Suppressor macrophage treated with lipopolysaccharide for 4 hours (primary cell): Measurements from ENCODE around the gene TPSAB1.
"Not testable (repeated sequence)": the region's sequence is repeated elsewhere in the genome, so short reads cannot be mapped to it uniquely, and the experiment has no call there.

Experiments
- DNase-seq: peaks from one replicate; pipeline ENCODE4 v3.0.0-alpha.2; 2020

Gene TPSAB1

DNA sequence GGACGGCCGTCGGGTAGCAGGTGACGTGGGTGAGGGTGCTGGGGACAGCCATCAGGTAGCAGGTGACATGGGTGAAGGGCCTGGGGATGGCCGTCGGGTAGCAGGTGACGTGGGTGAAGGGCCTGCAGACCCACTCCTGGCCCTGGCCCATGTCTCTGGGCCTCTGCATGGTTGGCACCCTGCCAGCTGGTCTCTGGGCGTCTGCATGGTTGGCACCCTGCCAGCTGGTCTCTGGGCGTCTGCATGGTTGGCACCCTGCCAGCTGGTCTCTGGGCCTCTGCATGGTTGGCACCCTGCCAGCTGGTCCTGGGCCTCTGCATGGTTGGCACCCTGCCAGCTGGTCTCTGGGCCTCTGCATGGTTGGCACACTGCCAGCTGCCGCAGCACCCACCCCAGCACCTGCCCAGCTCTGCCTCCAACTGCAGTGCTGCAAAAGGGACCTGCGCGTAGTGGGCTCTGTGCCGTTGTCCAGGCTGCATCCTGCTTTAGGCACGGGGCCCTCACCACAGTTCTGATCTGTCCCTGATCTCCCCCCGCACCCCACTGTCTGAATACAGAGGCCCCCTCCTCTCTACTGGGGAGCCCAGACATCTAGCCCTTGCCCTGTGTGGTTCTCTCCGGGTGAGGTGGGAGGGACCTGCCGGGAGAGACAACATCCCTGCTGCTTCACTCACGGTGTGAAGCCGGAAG lies 31.4 kb downstream of the TPSAB1 start:
- not testable (repeated sequence) for DNase-seq

DNA sequence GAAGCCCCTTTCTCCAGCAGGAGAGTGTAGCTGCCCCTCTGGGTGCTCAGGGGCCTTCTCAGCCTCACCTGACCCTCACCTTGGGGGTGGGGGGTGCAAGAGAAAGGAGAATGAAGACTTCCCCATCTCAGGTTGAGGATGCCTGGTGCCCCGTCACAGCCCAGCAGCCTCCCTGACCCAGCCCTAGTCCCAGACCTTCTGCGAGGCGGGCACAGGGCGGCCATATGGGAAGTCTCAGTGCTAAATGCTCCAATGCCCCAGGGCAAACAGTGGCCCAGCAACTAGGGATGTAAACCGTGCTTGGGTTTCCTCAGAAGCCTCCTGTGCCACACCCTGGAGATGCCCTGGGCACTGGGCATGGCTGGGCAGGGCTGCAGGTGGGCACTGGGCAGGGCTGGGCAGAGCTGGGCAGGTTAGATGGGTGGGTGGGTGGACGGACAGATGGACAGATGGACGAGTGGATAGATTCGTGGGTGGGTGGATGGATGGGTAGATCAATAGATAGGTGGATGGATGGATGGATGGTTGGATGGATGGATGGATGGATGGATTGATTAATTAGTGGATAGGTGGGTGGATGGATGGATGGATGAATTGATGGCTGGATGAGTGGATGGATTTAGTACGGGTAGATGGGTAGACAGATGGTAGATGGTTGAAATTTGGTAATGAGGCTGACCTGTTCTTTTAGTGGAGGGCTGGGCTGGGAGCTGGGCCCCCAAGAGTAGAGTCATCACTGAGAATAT lies 32.1 kb downstream of the TPSAB1 start:
- DNase-seq, result no peak

DNA sequence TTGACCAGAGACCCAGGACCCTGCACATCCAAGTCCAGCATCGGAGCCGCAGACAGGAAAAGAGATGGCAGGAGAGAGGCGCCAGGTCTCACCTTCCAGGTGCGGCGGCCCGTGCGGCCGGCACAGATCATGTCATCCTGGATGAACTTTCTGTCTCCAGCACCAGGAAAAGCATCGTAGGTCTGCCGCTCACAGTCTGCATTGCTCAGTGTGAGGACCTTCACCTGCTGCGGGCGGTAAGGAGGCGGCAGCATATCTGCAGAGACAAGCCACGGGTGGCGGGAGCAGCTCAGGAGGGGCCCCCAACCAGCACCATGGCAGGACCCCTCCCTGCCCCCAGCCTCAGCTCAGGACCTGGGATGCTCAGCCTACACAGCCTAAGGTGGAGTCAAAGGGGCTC lies 33.3 kb downstream of the TPSAB1 start:
- no peak for DNase-seq

DNA sequence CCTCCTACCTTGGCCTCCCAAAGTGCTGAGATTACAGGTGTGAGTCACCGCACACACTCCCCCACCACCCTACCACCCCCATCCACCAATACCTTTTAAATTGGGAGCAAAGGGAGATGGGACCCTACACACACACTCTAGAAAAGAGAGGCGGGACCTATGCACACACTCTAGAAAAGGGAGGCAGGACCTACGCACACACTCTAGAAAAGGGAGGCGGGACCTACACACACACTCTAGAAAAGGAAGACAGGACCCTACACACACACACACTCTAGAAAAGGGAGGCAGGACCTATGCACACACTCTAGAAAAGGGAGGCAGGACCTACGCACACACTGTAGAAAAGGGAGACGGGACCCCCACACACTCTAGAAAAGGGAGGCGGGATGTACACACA lies 34.3 kb downstream of the TPSAB1 start:
- no peak for DNase-seq

DNA sequence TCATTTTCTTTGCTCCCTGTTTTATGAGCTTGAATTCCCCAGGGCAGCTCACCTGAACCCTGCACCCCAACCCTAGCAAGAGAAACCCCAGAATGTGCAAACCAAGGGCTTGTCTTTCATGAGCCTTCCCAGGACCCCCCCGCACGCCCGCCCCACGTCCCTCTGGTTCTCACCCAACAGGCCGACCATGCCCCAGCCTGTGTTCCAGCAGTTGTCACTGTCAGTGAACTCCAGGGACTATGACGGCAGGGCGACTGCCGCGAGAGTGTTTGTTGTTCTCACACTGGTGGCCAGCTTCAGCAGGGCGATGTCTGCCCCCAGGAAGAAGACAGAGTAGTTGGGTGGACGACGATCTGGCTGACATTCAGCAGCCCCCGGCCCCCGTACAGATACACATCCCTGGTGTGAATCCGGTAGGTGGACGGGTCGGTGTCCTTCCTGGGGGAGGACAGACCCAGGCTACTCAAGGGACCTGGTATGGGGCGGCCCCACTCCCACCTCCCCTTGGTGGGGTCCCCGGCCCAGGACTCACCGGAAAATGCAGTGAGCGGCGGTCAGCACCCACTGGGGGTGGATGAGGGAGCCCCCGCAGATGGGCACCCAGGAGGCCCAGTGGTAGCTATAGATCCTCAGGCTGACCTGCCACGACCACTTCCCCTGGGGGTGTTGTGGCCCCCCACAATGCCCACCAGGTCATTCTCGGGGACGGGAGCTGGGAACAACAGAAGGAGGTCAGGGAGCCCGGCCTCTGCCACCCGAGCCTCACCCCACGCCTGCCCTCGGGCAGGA lies 35.5 kb downstream of the TPSAB1 start:
- no peak for DNase-seq

DNA sequence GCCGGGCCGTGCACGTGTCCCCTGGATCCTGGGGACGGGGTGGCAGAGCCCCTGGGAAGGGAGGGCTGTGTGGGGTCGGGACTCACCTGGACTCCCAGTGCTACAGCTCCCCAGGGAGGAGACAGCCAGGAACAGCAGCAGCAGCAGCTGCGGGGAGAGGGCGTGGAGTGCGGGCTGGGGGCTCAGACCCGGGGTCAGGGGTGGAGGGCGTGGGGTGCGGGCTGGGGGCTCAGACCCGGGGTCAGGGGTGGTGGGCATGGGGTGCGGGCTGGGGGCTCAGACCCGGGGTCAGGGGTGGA lies 36.0 kb downstream of the TPSAB1 start:
- DNase-seq, result no peak

DNA sequence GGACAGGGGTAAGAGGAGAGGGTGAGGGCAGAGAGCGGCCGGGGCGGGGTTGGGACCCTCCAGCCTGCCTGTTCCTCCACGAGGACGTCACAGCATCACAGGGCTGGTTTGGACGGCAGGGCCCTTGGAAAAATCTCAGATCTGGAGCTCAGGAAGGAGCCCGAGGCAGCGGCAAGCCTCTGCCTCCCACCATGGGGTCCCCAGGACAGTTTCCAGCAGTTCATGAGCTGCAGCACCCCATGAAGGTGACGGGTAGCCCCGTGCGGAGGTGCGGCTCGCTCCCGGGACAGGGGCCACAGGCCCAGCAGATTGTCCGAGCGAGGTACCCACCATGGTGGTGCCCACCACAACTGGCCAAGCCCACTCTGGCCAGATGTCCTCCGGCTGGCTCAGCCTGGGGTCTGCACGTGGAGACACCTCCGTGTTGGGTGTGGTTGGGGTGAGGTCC lies 36.7 kb downstream of the TPSAB1 start:
- DNase-seq, result no peak

DNA sequence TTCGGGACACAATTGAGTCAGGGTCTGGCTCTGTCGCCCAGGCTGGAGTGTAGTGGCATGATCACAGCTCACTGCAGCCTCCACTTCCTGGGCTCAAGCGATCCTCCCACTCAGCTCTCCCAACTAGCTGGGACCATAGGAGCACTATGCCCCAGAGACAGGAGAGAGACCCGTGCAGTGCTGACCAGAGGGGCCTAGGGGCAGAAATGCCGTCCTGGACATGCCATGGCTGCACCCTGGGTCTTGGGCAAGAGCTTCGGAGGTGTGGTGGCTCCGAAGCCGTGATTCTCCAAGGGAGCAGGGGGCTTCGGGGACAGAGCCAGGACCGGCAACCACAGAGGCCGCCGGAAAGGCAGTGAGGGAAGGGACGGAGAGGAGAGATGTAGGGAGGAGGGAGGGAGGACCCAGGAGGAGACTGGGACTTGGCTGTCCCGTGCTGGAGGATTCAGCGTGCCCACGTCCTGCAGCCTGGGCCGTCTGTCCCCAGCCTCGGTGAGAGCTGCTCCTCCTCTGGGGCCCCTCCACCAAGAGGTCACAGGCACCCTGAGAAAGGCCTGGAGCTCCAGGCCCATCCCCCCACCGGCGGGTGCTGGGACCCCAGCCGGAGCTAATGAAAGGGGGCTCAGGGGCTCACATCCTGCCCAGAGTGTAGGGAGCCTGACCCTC lies 37.2 kb downstream of the TPSAB1 start:
- no peak for DNase-seq

DNA sequence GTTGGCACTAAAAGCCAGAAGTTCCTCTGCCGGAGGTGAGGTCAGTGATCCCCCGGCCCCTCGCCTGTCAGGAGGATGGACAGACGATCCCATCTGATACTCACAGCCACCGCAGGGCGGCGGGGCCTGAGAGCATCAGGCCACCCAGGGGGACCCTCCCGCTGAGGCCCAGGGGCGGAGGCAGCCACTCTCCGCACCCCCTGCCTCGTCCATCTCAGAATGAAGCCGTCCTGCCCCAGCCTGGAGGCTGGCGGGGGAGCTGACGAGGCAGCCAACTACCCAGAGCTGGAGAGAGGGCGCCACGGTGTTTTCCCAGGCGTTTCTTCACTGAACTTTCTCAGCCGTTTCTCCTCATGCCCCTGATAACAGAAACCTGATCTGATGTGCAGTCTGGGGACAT lies 38.0 kb downstream of the TPSAB1 start:
- no peak for DNase-seq

DNA sequence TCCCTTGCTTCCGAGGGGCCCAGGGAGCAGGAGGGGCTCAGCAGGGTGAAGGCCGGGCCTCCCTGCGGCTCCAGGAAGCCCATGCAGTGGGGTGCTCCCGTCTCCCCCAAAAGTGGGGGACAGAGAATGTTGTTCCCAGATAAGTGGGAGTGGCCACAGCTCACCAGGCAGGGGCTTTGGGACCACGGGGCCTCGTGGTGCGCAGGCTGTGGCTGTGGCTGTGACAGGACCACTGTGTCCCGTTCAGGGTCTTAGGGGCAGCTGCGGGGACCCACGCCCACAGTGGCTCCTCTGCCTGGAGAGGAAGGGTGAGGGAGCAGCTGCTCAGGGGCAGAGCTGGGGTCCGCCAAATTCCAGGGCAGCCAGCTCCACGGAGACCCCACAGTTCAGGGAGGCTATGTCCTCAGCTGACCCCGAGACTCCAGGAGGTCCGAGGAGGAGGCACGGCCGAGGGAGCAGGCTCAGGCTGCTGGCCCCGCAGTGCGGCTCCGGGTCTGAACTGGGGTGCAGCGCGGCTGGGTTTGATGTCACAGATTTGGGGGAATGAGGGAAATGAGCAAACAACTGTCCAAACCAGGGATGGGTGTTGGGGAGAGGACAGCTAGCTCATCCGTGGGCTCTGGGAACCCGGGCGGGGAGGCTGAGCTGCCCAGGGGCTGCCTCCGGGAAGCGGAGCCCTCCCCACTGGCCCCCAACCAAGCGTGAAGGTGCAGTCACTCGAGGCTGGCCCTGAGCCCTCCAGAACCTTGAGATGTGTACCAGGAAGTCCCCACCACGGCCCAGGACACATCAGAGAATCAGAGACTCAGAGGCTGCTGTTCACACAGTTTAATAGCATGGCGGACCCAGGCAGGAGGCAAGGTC lies 38.8 kb downstream of the TPSAB1 start:
- no peak for DNase-seq

DNA sequence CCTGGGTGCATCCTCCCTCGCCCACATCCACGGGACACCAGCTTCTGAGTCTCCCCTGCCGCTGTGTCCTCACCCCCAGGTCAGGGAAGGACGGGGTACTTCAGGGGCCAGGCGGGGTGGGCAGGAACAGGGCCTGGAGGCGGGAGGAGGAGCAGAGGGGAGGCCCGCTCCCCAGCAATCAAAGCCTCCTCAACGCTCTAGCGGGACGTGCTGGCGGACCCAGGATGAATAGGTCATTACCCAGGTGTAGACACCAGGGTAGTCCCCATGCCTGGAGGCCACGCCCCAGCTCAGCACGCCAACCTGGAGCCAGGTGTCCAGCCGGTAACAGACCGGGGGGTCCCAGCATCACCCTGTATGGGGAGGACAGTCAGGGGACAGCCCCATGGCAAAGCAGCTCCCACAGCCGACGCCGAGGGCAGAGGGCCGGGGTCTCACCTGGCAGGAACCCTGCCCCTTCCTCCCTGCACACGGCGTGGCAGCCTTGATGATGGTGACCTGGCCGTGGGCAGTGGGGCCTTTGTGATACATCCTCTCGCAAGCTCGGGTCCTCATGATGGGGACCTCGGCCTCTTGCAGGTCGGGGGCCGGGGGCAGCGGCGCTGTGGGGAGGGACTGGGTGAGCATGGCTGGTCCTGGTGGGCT lies 39.6 kb downstream of the TPSAB1 start:
- no peak for DNase-seq

DNA sequence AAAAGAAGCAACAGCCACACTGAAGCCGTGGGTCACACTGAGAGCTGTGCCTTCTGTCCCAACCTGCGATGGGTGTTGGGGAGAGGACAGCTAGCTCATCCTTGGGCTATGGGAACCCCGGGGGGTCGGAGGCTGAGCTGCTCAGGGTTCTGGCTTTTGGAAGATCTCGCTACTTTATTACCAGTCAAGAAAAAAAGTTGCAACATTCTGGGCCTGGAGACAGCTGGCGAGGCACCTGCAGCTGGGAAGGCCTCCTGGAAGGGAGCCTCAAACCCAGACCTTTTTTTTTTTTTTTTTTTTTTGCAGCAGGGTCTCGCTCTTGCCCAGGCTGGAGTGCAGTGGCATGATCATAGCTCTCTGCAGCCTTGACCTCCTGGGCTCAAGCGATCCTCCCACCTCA lies 40.3 kb downstream of the TPSAB1 start:
- no peak for DNase-seq

DNA sequence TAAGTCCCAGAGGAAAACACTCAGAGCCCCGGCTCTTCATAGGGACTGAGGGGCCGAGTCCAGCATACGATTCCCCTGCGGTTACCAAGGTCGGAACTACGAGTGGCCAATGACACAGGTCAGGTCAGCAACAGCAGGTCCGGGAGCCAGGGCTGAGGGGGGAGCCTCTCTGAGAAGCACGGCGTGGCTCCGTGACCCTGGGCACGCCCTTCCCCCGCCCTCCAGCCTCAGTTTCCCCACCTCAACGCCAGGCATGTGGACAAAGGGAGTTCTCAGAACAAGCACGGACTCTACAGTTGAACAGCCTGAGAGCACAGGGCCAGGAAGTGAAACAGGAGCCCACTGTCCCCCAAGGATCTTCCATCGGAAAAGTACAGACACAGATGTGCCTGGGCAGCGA lies 41.0 kb downstream of the TPSAB1 start:
- DNase-seq, result no peak

DNA sequence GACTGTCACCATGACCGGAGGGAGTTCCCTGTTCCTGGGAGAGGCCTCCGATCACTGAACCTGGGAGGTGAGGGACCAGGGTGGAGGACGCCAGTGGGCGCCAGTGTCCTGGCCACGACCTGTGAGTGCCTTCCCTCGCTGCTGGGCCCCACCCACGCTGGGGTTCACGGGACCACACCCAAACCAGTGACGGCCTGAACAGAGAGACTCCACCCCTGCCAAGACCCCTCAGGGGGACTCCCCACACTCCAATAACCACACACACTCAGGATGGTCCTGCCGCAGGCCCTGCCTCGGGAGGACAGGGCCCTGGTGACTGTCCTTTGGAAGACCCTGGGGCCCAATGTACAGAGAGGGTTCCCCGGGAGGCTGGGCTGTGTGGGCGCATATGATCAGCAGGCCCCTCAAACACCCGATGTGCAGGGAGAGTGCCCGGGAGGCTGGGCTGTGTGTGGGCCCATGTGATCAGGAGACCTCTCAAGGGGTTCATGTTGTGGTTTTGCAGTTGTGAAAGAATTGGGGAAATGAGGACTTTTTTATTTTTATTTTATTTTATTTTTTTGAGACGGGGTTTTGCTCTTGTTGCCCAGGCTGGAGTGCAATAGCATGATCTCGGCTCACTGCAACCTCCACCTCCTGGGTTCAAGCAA lies 41.9 kb downstream of the TPSAB1 start:
- no peak for DNase-seq

DNA sequence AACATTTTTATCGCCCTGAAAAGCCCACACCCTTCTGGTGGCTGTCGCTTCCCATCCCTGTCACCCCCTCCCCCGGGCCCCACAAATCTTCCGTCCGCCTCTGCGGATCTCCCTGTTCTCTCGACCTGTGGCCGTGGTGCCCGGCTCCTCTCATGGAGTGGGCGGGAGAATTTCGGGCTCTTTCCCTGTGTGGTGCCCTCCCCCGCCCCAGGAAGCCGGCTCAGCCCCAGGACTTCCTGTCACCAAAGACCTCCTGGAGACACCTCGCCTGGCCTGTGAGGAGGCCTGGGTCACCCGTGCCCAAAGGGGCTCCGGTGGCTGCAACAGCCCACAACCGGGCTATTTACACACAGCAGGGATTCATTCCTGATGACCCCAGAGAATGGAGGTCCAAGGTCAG lies 42.8 kb downstream of the TPSAB1 start:
- DNase-seq, result no peak

DNA sequence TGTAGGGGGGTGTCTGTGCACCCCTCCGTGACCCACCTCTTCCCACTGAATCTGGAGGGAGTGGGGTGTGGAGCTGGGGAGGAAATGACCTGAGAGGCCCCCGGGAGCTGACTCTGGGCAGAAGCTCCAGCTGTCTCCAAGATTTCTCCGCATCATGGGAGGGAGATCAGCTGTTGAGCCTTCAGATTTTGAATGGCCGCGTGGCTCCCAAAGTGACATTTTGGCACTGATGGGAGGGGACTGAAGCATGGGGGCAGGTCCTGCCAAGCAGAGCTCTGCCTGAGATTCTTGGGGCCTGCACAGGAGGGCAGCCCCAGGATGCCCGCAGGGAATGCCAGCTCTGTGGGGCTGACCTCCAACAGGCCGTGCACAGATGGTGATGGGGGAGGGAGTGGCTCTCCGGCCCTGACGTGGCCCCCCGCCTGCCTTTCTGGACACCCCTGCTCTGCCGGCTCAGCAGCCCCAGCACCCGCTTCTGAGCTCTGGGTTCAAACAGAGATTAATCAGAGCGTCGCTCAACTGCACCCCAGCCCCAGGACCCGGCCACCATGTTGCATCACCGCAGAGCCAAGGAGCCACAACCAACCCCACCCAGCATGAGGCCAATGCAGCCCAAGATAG lies 43.6 kb downstream of the TPSAB1 start:
- DNase-seq, result no peak

DNA sequence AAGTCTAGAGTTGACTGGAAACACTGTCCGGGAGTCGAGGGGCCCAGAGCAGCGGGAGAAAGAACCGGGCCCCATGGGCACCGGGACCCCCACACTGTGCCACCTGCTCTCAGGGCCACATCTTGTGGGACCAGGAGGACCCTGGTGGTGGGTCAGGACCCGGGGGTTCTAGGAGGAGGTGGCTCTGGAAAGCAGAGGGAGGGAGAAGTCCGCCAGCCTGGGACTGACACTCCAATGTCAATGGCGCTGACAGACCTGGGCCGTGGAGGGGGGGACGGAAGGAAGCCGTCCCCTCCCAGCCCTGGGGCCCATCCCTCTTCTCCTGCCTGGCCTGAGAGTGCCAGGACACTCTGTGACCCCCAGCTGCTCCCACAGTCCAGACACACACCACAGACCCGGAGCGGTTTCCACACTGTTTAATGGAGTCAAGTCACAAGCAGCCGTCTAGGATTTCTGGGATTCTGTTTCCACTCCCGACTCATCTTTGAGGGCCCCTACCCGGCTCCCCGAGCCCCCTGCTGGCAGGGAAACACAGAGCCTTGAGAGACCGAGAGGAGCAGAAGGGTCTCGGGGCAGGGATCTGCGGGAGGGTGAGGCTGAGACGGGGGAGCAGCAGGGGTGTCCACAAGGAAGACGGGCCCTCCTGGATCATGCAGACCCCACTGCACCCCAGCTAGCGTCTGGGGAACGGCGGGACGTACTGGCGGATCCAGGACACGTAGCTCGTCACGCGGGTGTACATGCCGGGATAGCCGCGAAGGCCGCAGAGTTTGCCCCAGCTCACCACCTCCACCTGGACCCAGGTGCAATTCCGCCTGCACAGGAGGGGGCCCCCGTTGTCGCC lies 45.4 kb downstream of the TPSAB1 start:
- DNase-seq, result no peak

DNA sequence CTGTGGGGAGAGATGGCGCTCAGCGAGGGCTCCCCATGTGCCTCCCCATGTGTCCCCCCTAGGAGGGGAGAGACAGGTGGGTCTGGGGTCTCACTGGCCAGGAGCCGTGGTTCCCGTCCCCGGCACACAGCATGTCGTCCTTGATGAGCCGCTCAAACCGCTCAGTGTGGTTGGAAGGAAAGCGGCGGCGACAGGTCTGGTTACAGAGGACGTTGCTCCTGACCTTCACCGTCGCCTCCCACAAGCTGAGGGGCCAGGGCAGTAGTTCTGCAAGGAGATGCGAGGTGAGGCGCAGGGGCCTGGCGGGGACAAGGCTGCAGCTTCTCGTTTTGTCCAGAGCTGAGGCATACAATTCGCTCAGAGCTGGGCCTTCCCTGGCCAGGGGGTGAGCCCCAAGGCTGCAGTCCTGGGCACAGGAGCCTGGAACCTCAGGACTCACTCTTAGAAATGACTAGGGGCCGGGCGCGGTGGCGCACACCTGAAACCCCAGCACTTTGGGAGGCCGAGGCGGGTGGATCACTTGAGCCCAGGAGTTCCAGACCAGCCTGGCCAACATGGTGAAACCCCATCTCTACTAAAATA lies 46.1 kb downstream of the TPSAB1 start:
- DNase-seq, result no peak

DNA sequence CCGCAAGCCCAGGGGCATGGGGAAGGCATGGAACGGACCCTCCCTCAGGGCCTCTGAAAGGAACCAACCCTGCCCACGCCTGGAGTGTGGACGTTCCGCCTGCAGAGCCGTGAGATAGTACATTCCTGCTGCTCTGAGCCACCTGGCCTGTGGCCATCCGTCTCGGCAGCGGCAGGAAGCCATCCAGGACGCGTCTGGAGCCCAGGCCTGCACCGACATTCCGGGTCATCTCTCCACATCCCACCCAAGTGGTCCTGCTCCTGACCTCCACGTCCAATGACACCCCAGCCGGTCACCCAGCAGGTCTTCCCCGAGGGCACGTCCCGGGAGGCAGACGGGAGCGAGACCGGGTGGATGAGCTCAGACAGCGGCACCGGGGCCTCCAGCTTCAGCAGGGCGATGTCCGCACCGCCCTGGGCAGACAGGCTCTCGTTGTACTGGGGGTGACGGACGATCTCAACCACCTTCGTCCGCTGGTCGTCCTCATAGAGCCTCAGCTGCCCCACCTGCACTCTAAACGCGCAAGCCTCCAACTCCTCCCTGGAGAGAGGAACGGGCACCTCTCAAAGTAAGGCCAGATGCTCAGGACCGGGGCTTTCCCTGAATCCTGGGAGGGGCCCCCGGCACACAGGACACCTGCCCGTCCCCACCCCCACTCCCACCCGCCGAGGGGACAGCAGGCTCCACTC lies 47.6 kb downstream of the TPSAB1 start:
- no peak for DNase-seq
